ENCODE measurements around the gene HPS1.

The HPS1 gene

GRCh38 chr10:98402478-98402877 lies 44.3 kb downstream of the HPS1 start:
- WGBS, 2 experiments (ENCODE audit: insufficient coverage in 2 of 2), result 71 to 73% methylated on average over 6 to 7 of the region's 7 CpGs
- Histone ChIP-seq H3K36me3 (ENCODE audit: control insufficient read depth, insufficient read depth, low read length) (peaks cover 12% of the 10 kb centered on the region), H3K4me3 (ENCODE audit: extremely low read depth, insufficient read depth, low read length, poor library complexity, severe bottlenecking) (no peak overlapping the region), H3K27ac (ENCODE audit: low read depth, low read length, severe bottlenecking) (no peak overlapping the region), H3K4me1 (ENCODE audit: control insufficient read depth, insufficient read depth, low read length, poor library complexity, severe bottlenecking) (peaks cover 13% of the 10 kb centered on the region), H3K9me3 (ENCODE audit: control insufficient read depth, low read length) (no peaks in the 10 kb centered on the region)

DNA sequence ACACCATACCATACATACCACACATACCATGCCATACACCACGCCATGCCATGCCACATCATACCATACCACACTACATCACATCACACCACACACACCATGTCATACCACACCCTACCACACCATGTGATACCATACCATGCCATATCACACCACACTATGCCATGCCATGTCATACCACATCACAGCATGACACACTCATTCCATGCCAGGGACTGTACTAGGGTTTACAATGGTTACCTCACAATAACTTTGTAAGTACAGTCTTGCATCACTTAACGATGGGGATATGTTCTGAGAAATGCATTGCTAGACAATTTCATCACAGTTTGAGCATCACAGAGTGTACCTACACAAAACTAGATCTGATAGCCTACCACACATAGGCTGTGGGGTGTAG lies 46.3 kb downstream of the HPS1 start:
- no peaks in the 10 kb centered on the region for H3K9me3 ChIP-seq (ENCODE audit: control insufficient read depth, low read length)
- H3K4me1 ChIP-seq (ENCODE audit: control insufficient read depth, insufficient read depth, low read length, poor library complexity, severe bottlenecking), result peaks cover 13% of the 10 kb centered on the region
- H3K36me3 ChIP-seq (ENCODE audit: control insufficient read depth, insufficient read depth, low read length), result peaks cover 14% of the 10 kb centered on the region
- no peak overlapping the region for H3K27ac ChIP-seq (ENCODE audit: low read depth, low read length, severe bottlenecking)
- WGBS, 2 experiments (ENCODE audit: insufficient coverage in 2 of 2), result 88 to 100% methylated on average over 2 of the region's 2 CpGs
- H3K4me3 ChIP-seq (ENCODE audit: extremely low read depth, insufficient read depth, low read length, poor library complexity, severe bottlenecking), result no peak overlapping the region

DNA sequence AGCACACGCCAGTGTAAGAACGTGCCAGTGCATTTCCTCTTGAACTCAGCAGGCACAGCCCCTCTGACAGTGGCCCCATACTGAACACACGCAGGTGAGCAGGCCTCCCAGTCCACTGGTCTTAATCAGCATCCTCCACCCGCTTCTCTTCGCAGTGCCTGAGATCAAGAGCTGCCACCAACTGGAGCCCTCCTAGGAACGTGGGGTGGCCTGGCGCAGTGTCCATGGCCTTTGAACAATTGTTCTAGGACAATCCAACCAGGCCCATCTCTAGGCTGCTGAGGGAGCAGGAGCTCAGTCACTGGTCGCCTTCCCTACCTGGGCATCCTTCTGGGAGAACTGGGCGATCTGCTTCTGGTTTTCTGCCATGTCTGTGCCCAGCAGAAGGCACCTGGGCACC lies 47.0 kb downstream of the HPS1 start:
- WGBS, 2 experiments (ENCODE audit: insufficient coverage in 2 of 2), result 92 to 97% methylated on average over 8 of the region's 9 CpGs
- Histone ChIP-seq H3K4me1 (ENCODE audit: control insufficient read depth, insufficient read depth, low read length, poor library complexity, severe bottlenecking) (peaks cover 11% of the 10 kb centered on the region), H3K9me3 (ENCODE audit: control insufficient read depth, low read length) (no peaks in the 10 kb centered on the region), H3K27ac (ENCODE audit: low read depth, low read length, severe bottlenecking) (no peak overlapping the region), H3K4me3 (ENCODE audit: extremely low read depth, insufficient read depth, low read length, poor library complexity, severe bottlenecking) (no peak overlapping the region), H3K36me3 (ENCODE audit: control insufficient read depth, insufficient read depth, low read length) (peaks cover 18% of the 10 kb centered on the region)

- Histone ChIP-seq H3K36me3 (ENCODE audit: control insufficient read depth, insufficient read depth, low read length) (peaks cover 9% of the 10 kb centered on the region), H3K4me1 (ENCODE audit: control insufficient read depth, insufficient read depth, low read length, poor library complexity, severe bottlenecking) (peaks cover 3% of the 10 kb centered on the region), H3K27ac (ENCODE audit: low read depth, low read length, severe bottlenecking) (no peak overlapping the region), H3K4me3 (ENCODE audit: extremely low read depth, insufficient read depth, low read length, poor library complexity, severe bottlenecking) (no peak overlapping the region), H3K9me3 (ENCODE audit: control insufficient read depth, low read length) (no peaks in the 10 kb centered on the region)
- 92 to 97% methylated on average over 9 of the region's 9 CpGs for WGBS, 2 experiments (ENCODE audit: insufficient coverage in 2 of 2)
These were observed 49.6 kb downstream of the HPS1 start for GRCh38 chr10:98397089-98397600.

- Histone ChIP-seq H3K36me3 (ENCODE audit: control insufficient read depth, insufficient read depth, low read length) (peaks cover 9% of the 10 kb centered on the region), H3K4me1 (ENCODE audit: control insufficient read depth, insufficient read depth, low read length, poor library complexity, severe bottlenecking) (no peaks in the 10 kb centered on the region), H3K4me3 (ENCODE audit: extremely low read depth, insufficient read depth, low read length, poor library complexity, severe bottlenecking) (no peak overlapping the region), H3K9me3 (ENCODE audit: control insufficient read depth, low read length) (no peaks in the 10 kb centered on the region), H3K27ac (ENCODE audit: low read depth, low read length, severe bottlenecking) (no peak overlapping the region)
- WGBS, 2 experiments (ENCODE audit: insufficient coverage in 2 of 2), result 93 to 96% methylated on average over 5 to 6 of the region's 6 CpGs
These were observed 50.4 kb downstream of the HPS1 start for GRCh38 chr10:98396096-98397063.

- no peak overlapping the region for H3K4me3 ChIP-seq (ENCODE audit: extremely low read depth, insufficient read depth, low read length, poor library complexity, severe bottlenecking)
- H3K27ac ChIP-seq (ENCODE audit: low read depth, low read length, severe bottlenecking), result no peak overlapping the region
- H3K36me3 ChIP-seq (ENCODE audit: control insufficient read depth, insufficient read depth, low read length), result peaks cover 9% of the 10 kb centered on the region
- H3K9me3 ChIP-seq (ENCODE audit: control insufficient read depth, low read length), result no peaks in the 10 kb centered on the region
- no peaks in the 10 kb centered on the region for H3K4me1 ChIP-seq (ENCODE audit: control insufficient read depth, insufficient read depth, low read length, poor library complexity, severe bottlenecking)
- WGBS, 2 experiments (ENCODE audit: insufficient coverage in 2 of 2), result 84 to 94% methylated on average over 6 to 7 of the region's 8 CpGs
These were observed 51.8 kb downstream of the HPS1 start for GRCh38 chr10:98394851-98395440.

DNA sequence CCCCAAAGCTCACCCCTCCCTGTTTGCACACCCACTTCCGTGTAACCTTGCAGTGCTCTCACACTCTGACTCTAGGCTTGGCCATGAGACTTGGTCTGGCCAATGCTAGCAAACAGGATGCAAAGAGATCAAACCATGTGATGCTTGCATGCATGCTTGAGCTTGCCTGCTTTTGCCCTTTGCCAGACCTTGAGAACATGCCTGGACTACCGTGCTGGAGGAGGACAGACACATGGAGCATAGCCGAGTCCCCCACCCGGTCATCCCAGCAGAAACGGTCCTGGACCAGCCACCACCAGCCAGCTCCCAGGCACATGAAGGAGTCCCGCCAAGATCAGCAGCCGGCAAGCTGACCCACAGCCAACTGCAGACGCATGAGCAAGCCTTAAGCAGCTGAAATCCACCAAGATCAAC lies 55.1 kb downstream of the HPS1 start:
- Histone ChIP-seq H3K4me1 (ENCODE audit: control insufficient read depth, insufficient read depth, low read length, poor library complexity, severe bottlenecking) (no peaks in the 10 kb centered on the region), H3K9me3 (ENCODE audit: control insufficient read depth, low read length) (no peaks in the 10 kb centered on the region), H3K4me3 (ENCODE audit: extremely low read depth, insufficient read depth, low read length, poor library complexity, severe bottlenecking) (no peak overlapping the region), H3K27ac (ENCODE audit: low read depth, low read length, severe bottlenecking) (no peak overlapping the region), H3K36me3 (ENCODE audit: control insufficient read depth, insufficient read depth, low read length) (peaks cover 8% of the 10 kb centered on the region)
- 94 to 95% methylated on average over 7 to 8 of the region's 8 CpGs for WGBS, 2 experiments (ENCODE audit: insufficient coverage in 2 of 2)

DNA sequence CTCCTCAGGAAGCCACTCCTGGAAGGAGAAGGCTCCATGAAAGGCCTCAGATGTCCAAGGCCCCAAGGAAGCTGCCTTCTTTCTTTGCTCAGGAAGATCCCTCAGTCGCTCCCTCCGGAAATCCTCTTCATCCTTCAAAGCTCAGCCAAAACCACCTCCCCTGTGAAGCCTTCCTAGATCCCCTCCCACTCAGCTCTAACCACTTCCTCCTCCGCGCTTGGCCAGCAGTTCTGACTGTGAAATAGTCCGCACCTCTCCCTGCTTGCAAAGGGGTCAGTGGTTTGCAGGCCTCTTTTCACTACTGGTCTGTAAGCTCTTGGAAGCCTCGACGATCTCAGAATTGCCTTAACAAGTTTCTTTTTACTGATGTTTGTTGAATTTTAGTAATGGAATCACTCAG lies 55.7 kb downstream of the HPS1 start:
- Histone ChIP-seq H3K27ac (ENCODE audit: low read depth, low read length, severe bottlenecking) (no peak overlapping the region), H3K4me3 (ENCODE audit: extremely low read depth, insufficient read depth, low read length, poor library complexity, severe bottlenecking) (no peak overlapping the region)
- 97 to 98% methylated on average over 6 to 7 of the region's 7 CpGs for WGBS, 2 experiments (ENCODE audit: insufficient coverage in 2 of 2)

DNA sequence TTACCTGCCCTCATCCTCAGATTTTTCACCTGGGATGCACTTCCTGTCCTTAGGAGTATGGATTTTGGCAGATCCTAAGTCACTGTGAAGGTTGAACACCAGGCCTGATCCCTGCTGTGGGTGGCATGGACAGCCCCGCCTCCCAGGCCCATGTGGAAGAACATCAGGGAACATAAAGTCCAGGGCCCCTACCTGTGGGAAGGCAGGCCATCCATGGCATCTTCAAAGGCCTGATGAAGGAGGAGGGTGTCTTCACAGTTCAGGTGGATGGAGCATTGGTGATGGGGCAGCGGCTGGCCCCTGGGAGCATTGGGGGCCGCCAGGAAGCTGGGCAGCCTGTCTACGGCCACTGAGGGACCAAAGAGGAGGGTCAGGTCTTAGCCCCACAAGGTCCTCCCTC lies 56.3 kb downstream of the HPS1 start:
- Histone ChIP-seq H3K4me3 (ENCODE audit: extremely low read depth, insufficient read depth, low read length, poor library complexity, severe bottlenecking) (no peak overlapping the region), H3K36me3 (ENCODE audit: control insufficient read depth, insufficient read depth, low read length) (peaks cover 3% of the 10 kb centered on the region), H3K27ac (ENCODE audit: low read depth, low read length, severe bottlenecking) (no peak overlapping the region), H3K9me3 (ENCODE audit: control insufficient read depth, low read length) (no peaks in the 10 kb centered on the region), H3K4me1 (ENCODE audit: control insufficient read depth, insufficient read depth, low read length, poor library complexity, severe bottlenecking) (no peaks in the 10 kb centered on the region)
- 96 to 100% methylated on average over 1 to 4 of the region's 4 CpGs for WGBS, 2 experiments (ENCODE audit: insufficient coverage in 2 of 2)

More for the DNA sequence above, 55.7 kb downstream of the HPS1 start:
- Histone ChIP-seq H3K4me1 (ENCODE audit: control insufficient read depth, insufficient read depth, low read length, poor library complexity, severe bottlenecking) (no peaks in the 10 kb centered on the region), H3K9me3 (ENCODE audit: control insufficient read depth, low read length) (no peaks in the 10 kb centered on the region), H3K36me3 (ENCODE audit: control insufficient read depth, insufficient read depth, low read length) (peaks cover 7% of the 10 kb centered on the region)

DNA sequence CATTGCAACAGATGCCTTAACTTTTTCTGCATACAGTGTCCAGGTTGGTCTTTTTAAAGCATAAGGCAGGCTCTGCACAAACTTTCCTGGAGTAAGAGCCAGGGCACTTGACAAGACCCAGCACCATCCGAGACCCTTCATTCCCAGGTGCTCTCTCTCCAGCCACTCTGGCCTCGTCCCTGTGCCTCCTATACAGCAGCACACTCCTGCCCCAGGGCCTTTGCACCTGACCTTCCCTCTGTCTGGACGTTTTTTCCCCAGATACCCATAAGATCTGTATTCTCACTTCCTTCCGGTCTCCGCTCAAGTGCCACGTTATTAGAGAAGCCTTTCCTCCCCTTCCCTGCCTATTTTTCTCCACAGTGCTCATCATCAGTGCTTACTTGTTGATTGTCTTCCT lies 57.3 kb downstream of the HPS1 start:
- Histone ChIP-seq H3K36me3 (ENCODE audit: control insufficient read depth, insufficient read depth, low read length) (no peaks in the 10 kb centered on the region), H3K4me3 (ENCODE audit: extremely low read depth, insufficient read depth, low read length, poor library complexity, severe bottlenecking) (no peak overlapping the region), H3K9me3 (ENCODE audit: control insufficient read depth, low read length) (no peaks in the 10 kb centered on the region), H3K27ac (ENCODE audit: low read depth, low read length, severe bottlenecking) (no peak overlapping the region), H3K4me1 (ENCODE audit: control insufficient read depth, insufficient read depth, low read length, poor library complexity, severe bottlenecking) (no peaks in the 10 kb centered on the region)
- WGBS, 2 experiments (ENCODE audit: insufficient coverage in 2 of 2), result 93 to 99% methylated on average over 4 to 6 of the region's 6 CpGs

Data from mesodermal cell (in vitro differentiated cells).